Ovary (tissue), 9 donors: Measurements from ENCODE around the gene HLTF. TPM values are rescaled to one million over a fixed set of nuclear protein-coding genes. Genes with fewer than 3 reads are reported as not detected.

ENCODE experiments used
- DNase-seq, 5 donors: peaks; one replicate each; pipeline ENCODE4 v3.0.0-alpha.2; 2019 to 2020
- H3K27ac ChIP-seq, 2 donors: fragments of 200-600 bp; one replicate each; pipeline versions ENCODE4 v1.5.1 to v1.8.0; 2019 to 2022
- H3K27me3 ChIP-seq: fragments of 200-600 bp; one replicate; pipeline ENCODE4 v1.8.0; 2022
- H3K36me3 ChIP-seq: fragments of 200-600 bp; sonication (generic); one replicate; pipeline ENCODE4 v1.5.1; 2019
- H3K4me1 ChIP-seq: one replicate; pipeline ENCODE4 v1.8.1; 2013; ENCODE audit warnings: mild to moderate bottlenecking, moderate library complexity; ENCODE audit not compliant: insufficient read depth
- H3K4me3 ChIP-seq: fragments of 200-600 bp; sonication (generic); one replicate; pipeline ENCODE4 v1.5.1; 2017
- H3K9me3 ChIP-seq, 2 donors: fragments of 200-600 bp in 1 of 2; sonication (generic) in 1 of 2; one replicate each; pipeline versions ENCODE4 v1.5.1 to v1.8.1; 2013 to 2019; ENCODE audit warnings: mild to moderate bottlenecking in 1 of 2, moderate library complexity in 1 of 2
- CTCF ChIP-seq, 3 donors: fragments of 450-650 bp in 2 of 3; fragments of 200-600 bp in 1 of 3; IDR thresholded peaks; one replicate each; pipeline versions ENCODE4 v1.5.1 to v1.8.0; 2016 to 2022; ENCODE audit warnings: antibody characterized with exemption in 3 of 3, mild to moderate bottlenecking in 1 of 3
- EP300 ChIP-seq: sonication (generic); formaldehyde crosslinking; IDR thresholded peaks from one replicate; pipeline ENCODE4 v1.6.1; 2017; ENCODE audit warnings: antibody characterized with exemption
- POLR2A ChIP-seq: fragments of 450-650 bp; IDR thresholded peaks from one replicate; pipeline ENCODE4 v1.6.1; 2017; ENCODE audit warnings: antibody characterized with exemption, mild to moderate bottlenecking, moderate library complexity
- WGBS, 3 donors: extraction: QIAGEN DNeasy Blood & Tissue Kit in 1 of 3; methylation state at CpG; one replicate each; pipeline versions ENCODE4 v1.1.5 to v1.1.7; 2013 to 2017; 5-methylcytosine and 5-hydroxymethylcytosine counted together
- intact Hi-C, 4 donors: fragments of 100-400 bp; cut with DNase I; formaldehyde crosslinking; loops; one replicate each; pipeline versions ENCODE4 v1.11.0 to v1.15.1; 2022 to 2023
- polyA plus RNA-seq, 2 donors: library from polyadenylated mRNA; stranded (reverse); fragments of 200-250 nt in 1 of 2; fragments of 350-450 nt in 1 of 2; fragmentation: Illumina TruSeq in 1 of 2; extraction: RNeasy Lipid Tissue Mini Kit (QIAGEN cat#74804) in 1 of 2; gene quantifications; one replicate each; pipeline ENCODE4 v1.2.3, GENCODE V29; 2013 to 2014
- total RNA-seq, 7 donors: library from RNA; depleted of rRNA in 2 of 7; stranded (reverse); fragments of >200 nt in 2 of 7; fragmentation: NEBNext Ultra II Directional in 3 of 7; extraction: Animal tissue kit (Norgen Biotek cat#: 25700) in 3 of 7; gene quantifications; one replicate each; pipeline versions ENCODE4 v1.1.0 to v1.2.4, GENCODE V29; 2016 to 2023
- donor health status: DM: no; HTN: no; CAD: no; lungs with moderate emphysema.
- donor health status: DM: no; HTN: no; CAD: no.
- donor health status: Bipolar disorder and iron deficiency.
- donor health status: DM: yes; HTN: yes; CAD: no.
- donor health status: DM: no; HTN: no; CAD: no.
- donor health status: DM: yes; HTN: yes; CAD: no.

HLTF gene
- total and polyA plus RNA-seq, 9 donors = 11.3 to 35.3 (median 31.0) TPM

GRCh38 chr3:149020839-149021252 lies 65.5 kb downstream of the HLTF start:
- no peak overlapping the region for H3K4me3 ChIP-seq
- H3K36me3 ChIP-seq = no peaks in the 10 kb centered on the region
- no peaks in the 10 kb centered on the region for H3K27me3 ChIP-seq
- H3K4me1 ChIP-seq = no peaks in the 10 kb centered on the region
- no peak for DNase-seq
- 75 to 89% (median 86%) methylated on average over 4 of the region's 4 CpGs for WGBS, 3 donors
- TF ChIP-seq CTCF (IDR thresholded peaks at IDR 0.05) (no peak), POLR2A (no peak), EP300 (no peak)
- intact Hi-C loops = no loop called here
- H3K27ac ChIP-seq = no peak overlapping the region
- H3K9me3 ChIP-seq = no peaks in the 10 kb centered on the region

DNA sequence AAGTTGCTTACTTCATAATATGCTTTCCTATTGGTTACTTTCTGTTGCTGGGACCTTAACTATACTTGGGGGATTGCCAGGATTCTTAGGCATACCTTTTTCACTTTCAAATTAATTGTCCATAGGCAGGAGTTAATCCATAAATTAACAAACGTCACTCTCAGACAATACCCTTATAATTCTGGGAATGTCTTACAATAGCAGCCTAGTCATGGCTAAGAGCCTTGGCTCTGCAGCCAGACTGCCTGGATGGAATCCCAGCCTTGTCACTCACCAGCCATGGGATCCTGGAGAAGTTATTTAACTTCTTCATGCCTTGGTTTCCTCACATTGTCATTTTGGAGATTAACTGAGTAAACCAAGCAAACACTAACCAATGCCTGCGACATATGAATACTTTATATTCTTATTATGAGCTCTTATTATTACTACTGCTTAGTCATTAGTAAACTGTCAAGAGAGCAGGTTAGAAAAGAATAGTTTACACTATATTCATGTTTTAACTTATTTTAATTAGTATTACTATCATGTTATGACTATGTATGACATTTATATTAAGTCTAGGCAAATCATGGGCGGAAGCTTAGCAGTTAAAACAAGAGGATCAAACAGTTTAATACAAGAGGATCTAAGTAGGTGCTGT lies 66.0 kb downstream of the HLTF start:
- no peak for DNase-seq
- H3K27me3 ChIP-seq = no peaks in the 10 kb centered on the region
- no peaks in the 10 kb centered on the region for H3K36me3 ChIP-seq
- intact Hi-C loops = no loop called here
- no peak overlapping the region for H3K4me3 ChIP-seq
- no peak overlapping the region for H3K27ac ChIP-seq
- H3K9me3 ChIP-seq = no peaks in the 10 kb centered on the region
- WGBS, 3 donors = 71 to 78% (median 75%) methylated on average over 3 of the region's 3 CpGs
- no peaks in the 10 kb centered on the region for H3K4me1 ChIP-seq
- TF ChIP-seq POLR2A (no peak), EP300 (no peak), CTCF (IDR thresholded peaks at IDR 0.05) (no peak)

DNA sequence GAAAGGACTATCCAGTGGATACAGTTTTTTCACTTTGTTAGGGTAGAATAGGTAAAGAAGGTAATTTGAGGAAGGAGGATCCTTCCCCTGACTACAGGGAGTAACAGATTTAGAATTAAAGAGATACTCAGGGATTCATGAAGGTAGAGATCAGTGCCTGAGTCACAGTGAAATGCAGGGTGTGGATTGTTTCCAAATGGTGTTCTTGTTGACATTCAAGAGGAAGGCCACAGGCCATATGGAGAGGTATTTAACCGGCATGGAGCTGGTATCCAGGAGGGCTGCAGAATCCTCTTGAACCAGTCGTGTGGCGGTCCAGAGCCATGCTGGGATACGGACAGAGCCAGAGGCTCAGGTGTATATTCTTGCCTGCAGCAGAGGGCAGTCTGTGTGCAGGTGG lies 66.8 kb downstream of the HLTF start:
- TF ChIP-seq CTCF (IDR thresholded peaks at IDR 0.05) (no peak), EP300 (no peak)
- Histone ChIP-seq H3K4me1 (no peaks in the 10 kb centered on the region), H3K27ac (no peak overlapping the region), H3K36me3 (no peaks in the 10 kb centered on the region), H3K4me3 (no peak overlapping the region), H3K9me3 (no peaks in the 10 kb centered on the region), H3K27me3 (no peaks in the 10 kb centered on the region)
- intact Hi-C loops = no loop called here
- DNase-seq = no peak
- WGBS, 3 donors = 88 to 92% (median 89%) methylated on average over 4 of the region's 4 CpGs

GRCh38 chr3:149018247-149018646 lies 68.1 kb downstream of the HLTF start:
- intact Hi-C loops = no loop called here
- no peak overlapping the region for H3K27ac ChIP-seq
- no peak overlapping the region for H3K4me3 ChIP-seq
- H3K36me3 ChIP-seq = no peaks in the 10 kb centered on the region
- no peaks in the 10 kb centered on the region for H3K27me3 ChIP-seq
- no peaks in the 10 kb centered on the region for H3K4me1 ChIP-seq
- no peak for DNase-seq
- no peaks in the 10 kb centered on the region for H3K9me3 ChIP-seq
- WGBS, 3 donors = 48 to 90% (median 53%) methylated on average over 1 of the region's 1 CpG
- TF ChIP-seq POLR2A (no peak), CTCF (IDR thresholded peaks at IDR 0.05) (no peak), EP300 (no peak)
